Heart left ventricle (tissue), 16 donors: Measurements from ENCODE around the gene ZDHHC3. TPM values are rescaled to one million over a fixed set of nuclear protein-coding genes. Genes with fewer than 3 reads are reported as not detected.

Experiments
- ATAC-seq, 4 donors: fragments of 200-7000 bp; cut with Tn5 transposase; one replicate each; pipeline ENCODE4 v1.9.1; 2020 to 2022; ENCODE audit warnings: moderate library complexity in 4 of 4, mild to moderate bottlenecking in 3 of 4, moderate number of reproducible peaks in 1 of 4
- DNase-seq, 5 donors: peaks; one replicate each; pipeline ENCODE4 v3.0.0-alpha.2; 2020
- H3K27ac ChIP-seq, 12 donors: fragments of 200-600 bp; sonication (generic) in 4 of 12; one replicate each; pipeline versions ENCODE4 v1.5.0 to v1.8.0; 2016 to 2022; ENCODE audit warnings: mild to moderate bottlenecking in 2 of 12
- H3K27me3 ChIP-seq, 9 donors: fragments of 200-600 bp; sonication (generic) in 2 of 9; one replicate each; pipeline versions ENCODE4 v1.5.1 to v1.8.0; 2016 to 2022; ENCODE audit warnings: mild to moderate bottlenecking in 3 of 9
- H3K36me3 ChIP-seq, 9 donors: fragments of 200-600 bp; sonication (generic) in 2 of 9; one replicate each; pipeline versions ENCODE4 v1.5.0 to v1.8.0; 2018 to 2022; ENCODE audit warnings: mild to moderate bottlenecking in 2 of 9
- H3K4me1 ChIP-seq, 12 donors: fragments of 200-600 bp; sonication (generic) in 4 of 12; one replicate each; pipeline versions ENCODE4 v1.5.0 to v1.8.0; 2016 to 2022; ENCODE audit warnings: mild to moderate bottlenecking in 3 of 12
- H3K4me3 ChIP-seq, 12 donors: fragments of 200-600 bp; sonication (generic) in 4 of 12; one replicate each; pipeline versions ENCODE4 v1.5.0 to v1.8.0; 2017 to 2022; ENCODE audit warnings: mild to moderate bottlenecking in 9 of 12, moderate library complexity in 4 of 12
- H3K9me3 ChIP-seq, 12 donors: fragments of 200-600 bp; sonication (generic) in 4 of 12; one replicate each; pipeline versions ENCODE4 v1.5.0 to v1.8.0; 2016 to 2022; ENCODE audit warnings: mild to moderate bottlenecking in 1 of 12
- CTCF ChIP-seq, 12 donors: fragments of 200-600 bp; sonication (generic) in 4 of 12; IDR thresholded peaks; one replicate each; pipeline versions ENCODE4 v1.5.0 to v1.8.0; 2018 to 2022; ENCODE audit warnings: antibody characterized with exemption in 12 of 12, mild to moderate bottlenecking in 5 of 12
- POLR2A ChIP-seq, 2 donors: fragments of 450-650 bp; IDR thresholded peaks; one replicate each; pipeline ENCODE4 v1.6.1; 2017; ENCODE audit warnings: antibody characterized with exemption in 2 of 2, mild to moderate bottlenecking in 2 of 2, moderate library complexity in 2 of 2
- WGBS, 4 donors: extraction: QIAGEN DNeasy Blood & Tissue Kit in 2 of 4; methylation state at CpG; one replicate each; pipeline versions ENCODE4 v1.1.5 to v1.1.7; 2013 to 2018; 5-methylcytosine and 5-hydroxymethylcytosine counted together
- intact Hi-C, 10 donors: fragments of 100-400 bp; cut with DNase I; formaldehyde crosslinking; loops; one replicate each; pipeline versions ENCODE4 v1.11.1 to v1.14.2; 2022
- polyA plus RNA-seq, 2 donors: library from polyadenylated mRNA; stranded (reverse); fragments of 200-250 nt; gene quantifications; one replicate each; pipeline ENCODE4 v1.2.3, GENCODE V29; 2013
- total RNA-seq, 9 donors: library from RNA; depleted of rRNA in 2 of 9; stranded (reverse); fragments of >200 nt in 2 of 9; fragmentation: NEBNext Ultra II Directional in 3 of 9; extraction: Animal tissue kit (Norgen Biotek cat#: 25700) in 3 of 9; gene quantifications; one replicate each; pipeline versions ENCODE4 v1.1.0 to v1.2.4, GENCODE V29; 2016 to 2023
- donor health status: ischemic (EF 13 %, LVEDD 7.1; RV severe dilation, severe dysfunction).
- donor health status: healthy with polysubstance abuse.
- donor health status: DM: no; HTN: yes; CAD: no.
- donor health status: DM: no; HTN: no; CAD: no.
- donor health status: ischemic (EF 25% LVEDD 6.9; RV normal size, moderate dysfunction).
- donor health status: ischemic (EF 25% LVEDD 5.7; RV mildly dilated, moderate dysfunction).
- donor health status: healthy.
- donor health status: DM: yes; HTN: yes; CAD: no.
- donor health status: ischemic (EF 35%, LVEDD 5.7; RV mildly dilated, moderate dysfunction).
- donor health status: nonischemic (EF 11% LVEDD 7.7; RV severe dilation, severe dysfunction).
- donor health status: DM: yes; HTN: yes; CAD: no.
- donor health status: PGD.
- donor health status: ischemic (EF 29% LVEDD 5.4; RV normal size, mild dysfunction).
- donor health status: nonischemic (EF 23%, LVEDD 6.1; RV moderate dilation, normal function).

Gene ZDHHC3
- total and polyA plus RNA-seq, 11 donors, result 17.9 to 94.7 (median 52.7) TPM

GRCh38 chr3:44931791-44932190 is 44.2 kb downstream of the ZDHHC3 start:
- Histone ChIP-seq H3K27ac (no peak overlapping the region), H3K4me1 (peaks cover 0 to 7% (median 0%) of the 10 kb centered on the region in 12 donors), H3K27me3 (no peaks in the 10 kb centered on the region), H3K9me3 (no peaks in the 10 kb centered on the region), H3K36me3 (peaks cover 0 to 79% (median 68%) of the 10 kb centered on the region in 9 donors), H3K4me3 (no peak overlapping the region)
- no peak for DNase-seq
- TF ChIP-seq CTCF (IDR thresholded peaks at IDR 0.05) (no peak), POLR2A (IDR thresholded peaks at IDR 0.05) (no peak)
- 82 to 92% (median 84%) methylated on average over 2 of the region's 2 CpGs for WGBS, 4 donors
- ATAC-seq, result no peak
- intact Hi-C loops, result no loop called here

GRCh38 chr3:44930911-44931310 is 45.1 kb downstream of the ZDHHC3 start:
- Histone ChIP-seq H3K27me3 (no peaks in the 10 kb centered on the region), H3K9me3 (no peaks in the 10 kb centered on the region), H3K36me3 (peaks cover 0 to 87% (median 73%) of the 10 kb centered on the region in 9 donors), H3K27ac (no peak overlapping the region), H3K4me1 (peaks cover 0 to 7% (median 0%) of the 10 kb centered on the region in 12 donors), H3K4me3 (no peak overlapping the region)
- ATAC-seq (no peak), DNase-seq (no peak)
- TF ChIP-seq POLR2A (IDR thresholded peaks at IDR 0.05) (no peak), CTCF (IDR thresholded peaks at IDR 0.05) (no peak)
- WGBS, 4 donors, result 94 to 100% (median 98%) methylated on average over 2 of the region's 2 CpGs
- intact Hi-C loops, result no loop called here

- Histone ChIP-seq H3K36me3 (peaks cover 0 to 91% (median 77%) of the 10 kb centered on the region in 9 donors), H3K9me3 (no peaks in the 10 kb centered on the region), H3K4me3 (no peak overlapping the region), H3K27ac (no peak overlapping the region), H3K27me3 (no peaks in the 10 kb centered on the region), H3K4me1 (peaks cover 0 to 9% (median 0%) of the 10 kb centered on the region in 12 donors)
- ATAC-seq (no peak), DNase-seq (no peak)
- TF ChIP-seq POLR2A (IDR thresholded peaks at IDR 0.05) (no peak), CTCF (IDR thresholded peaks at IDR 0.05) (no peak)
- 89 to 95% (median 93%) methylated on average over 3 to 5 of the region's 5 CpGs for WGBS, 4 donors
- intact Hi-C loops, result no loop called here
Observed at GRCh38 chr3:44929782-44930181, 46.2 kb downstream of the ZDHHC3 start.

- Histone ChIP-seq H3K4me1 (peaks cover 0 to 16% (median 6%) of the 10 kb centered on the region in 12 donors), H3K9me3 (no peaks in the 10 kb centered on the region), H3K27ac (no peak overlapping the region), H3K36me3 (peaks cover 0 to 79% (median 65%) of the 10 kb centered on the region in 9 donors), H3K27me3 (no peaks in the 10 kb centered on the region), H3K4me3 (no peak overlapping the region)
- ATAC-seq (no peak), DNase-seq (no peak)
- 91 to 96% (median 94%) methylated on average over 7 of the region's 7 CpGs for WGBS, 4 donors
- intact Hi-C loops, result no loop called here
- TF ChIP-seq POLR2A (IDR thresholded peaks at IDR 0.05) (no peak), CTCF (IDR thresholded peaks at IDR 0.05) (no peak)
Observed at GRCh38 chr3:44927371-44927770, 48.6 kb downstream of the ZDHHC3 start.
